Dermis lymphatic vessel endothelial cell (primary cell): ENCODE measurements around the gene RUFY2. TPM values are rescaled to one million over a fixed set of nuclear protein-coding genes. Genes with fewer than 3 reads are reported as not detected.

Experiments
- total RNA-seq: library from RNA; depleted of rRNA; stranded (reverse); fragments of >200 nt; gene quantifications from 2 replicates; pipeline ENCODE4 v1.2.1, GENCODE V29; 2014

Gene RUFY2, protein sequence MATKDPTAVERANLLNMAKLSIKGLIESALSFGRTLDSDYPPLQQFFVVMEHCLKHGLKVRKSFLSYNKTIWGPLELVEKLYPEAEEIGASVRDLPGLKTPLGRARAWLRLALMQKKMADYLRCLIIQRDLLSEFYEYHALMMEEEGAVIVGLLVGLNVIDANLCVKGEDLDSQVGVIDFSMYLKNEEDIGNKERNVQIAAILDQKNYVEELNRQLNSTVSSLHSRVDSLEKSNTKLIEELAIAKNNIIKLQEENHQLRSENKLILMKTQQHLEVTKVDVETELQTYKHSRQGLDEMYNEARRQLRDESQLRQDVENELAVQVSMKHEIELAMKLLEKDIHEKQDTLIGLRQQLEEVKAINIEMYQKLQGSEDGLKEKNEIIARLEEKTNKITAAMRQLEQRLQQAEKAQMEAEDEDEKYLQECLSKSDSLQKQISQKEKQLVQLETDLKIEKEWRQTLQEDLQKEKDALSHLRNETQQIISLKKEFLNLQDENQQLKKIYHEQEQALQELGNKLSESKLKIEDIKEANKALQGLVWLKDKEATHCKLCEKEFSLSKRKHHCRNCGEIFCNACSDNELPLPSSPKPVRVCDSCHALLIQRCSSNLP
- total RNA-seq: 23.0 and 26.0 TPM in 2 replicates

DNA sequence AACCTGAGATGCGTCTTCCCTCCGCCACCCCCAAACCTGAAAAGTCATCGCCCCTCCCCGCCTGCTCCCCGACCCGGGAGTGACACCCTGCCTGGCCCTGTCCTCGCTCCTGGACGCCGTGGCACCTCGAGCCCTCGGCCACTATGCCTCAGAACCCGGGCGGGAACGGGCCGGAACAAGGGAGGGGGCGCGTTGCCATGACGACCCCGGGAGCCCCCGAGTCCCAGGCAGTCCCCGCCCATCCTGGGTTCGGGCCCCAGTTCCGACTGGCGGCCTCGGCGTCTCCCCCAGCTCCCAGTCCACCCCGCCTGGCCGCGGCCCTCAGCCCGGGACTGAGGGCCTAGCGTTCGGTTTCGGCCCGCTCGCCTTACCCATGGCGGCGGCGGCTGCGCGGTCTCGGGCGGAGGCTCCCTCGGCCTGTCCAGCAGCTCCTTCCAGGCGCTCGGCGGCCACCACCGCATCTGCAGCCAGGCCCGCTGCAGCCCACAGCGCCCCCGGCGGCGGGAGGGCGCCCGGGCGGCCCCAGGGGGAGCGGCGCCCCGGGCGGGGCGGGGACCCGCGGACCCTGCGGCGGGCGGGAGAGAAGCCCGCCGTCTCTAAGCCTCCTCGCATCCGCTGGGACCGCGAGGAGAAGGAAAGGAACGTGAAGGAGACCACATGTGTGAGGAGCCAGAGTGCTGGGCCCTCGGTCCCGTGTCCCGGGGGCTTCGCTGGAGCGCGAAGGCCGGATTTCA lies at the start of gene RUFY2:
RUFY2 (minus strand) TSS at position 463 of the 734 bp plus-strand sequence; CDS start at position 375, 88 bp downstream.

DNA sequence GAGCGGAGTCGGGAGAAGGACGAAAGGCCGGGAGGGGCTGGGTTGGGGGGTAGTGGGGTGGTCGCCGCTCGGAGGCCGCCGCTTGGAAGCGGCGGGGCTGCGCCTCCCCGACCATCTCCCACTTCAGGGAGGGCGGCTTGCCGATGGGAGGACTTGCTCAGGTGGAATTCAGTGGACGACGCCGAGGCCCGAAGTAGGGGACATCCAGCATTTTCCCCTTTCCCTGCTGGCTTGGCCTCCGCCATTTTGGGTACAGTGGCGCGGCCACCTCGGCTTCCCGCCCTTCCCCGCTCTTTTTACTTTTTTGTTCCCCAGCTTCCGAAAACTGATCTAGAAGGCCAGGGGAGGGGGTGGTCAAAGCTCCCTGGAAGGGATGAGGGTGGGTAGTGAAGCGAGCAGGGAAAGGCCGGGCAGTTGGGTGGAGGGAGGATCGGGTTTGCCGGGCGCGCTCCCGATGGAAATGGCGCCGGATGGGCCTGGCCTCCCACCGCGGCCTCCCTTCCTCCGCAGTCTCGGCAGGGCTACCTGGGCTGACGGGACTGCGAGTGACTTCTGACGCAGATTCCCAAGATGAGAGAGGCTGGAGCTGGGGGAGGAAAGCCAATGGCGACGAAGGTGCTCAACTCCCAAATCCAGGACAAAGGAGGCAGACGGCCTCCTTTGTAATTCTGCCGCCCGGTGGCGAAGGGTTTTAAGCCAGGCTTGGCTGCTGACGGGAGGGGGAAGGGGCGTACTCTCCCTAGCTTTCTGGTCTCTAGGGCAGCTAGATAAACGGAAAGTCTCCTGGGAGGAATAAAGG lies 74.6 kb downstream of the RUFY2 start, which contains the start of gene PBLD:
PBLD (minus strand) TSS at position 670 of the 799 bp plus-strand sequence. CDS start 26,084 bp downstream, outside the sequence.

DNA sequence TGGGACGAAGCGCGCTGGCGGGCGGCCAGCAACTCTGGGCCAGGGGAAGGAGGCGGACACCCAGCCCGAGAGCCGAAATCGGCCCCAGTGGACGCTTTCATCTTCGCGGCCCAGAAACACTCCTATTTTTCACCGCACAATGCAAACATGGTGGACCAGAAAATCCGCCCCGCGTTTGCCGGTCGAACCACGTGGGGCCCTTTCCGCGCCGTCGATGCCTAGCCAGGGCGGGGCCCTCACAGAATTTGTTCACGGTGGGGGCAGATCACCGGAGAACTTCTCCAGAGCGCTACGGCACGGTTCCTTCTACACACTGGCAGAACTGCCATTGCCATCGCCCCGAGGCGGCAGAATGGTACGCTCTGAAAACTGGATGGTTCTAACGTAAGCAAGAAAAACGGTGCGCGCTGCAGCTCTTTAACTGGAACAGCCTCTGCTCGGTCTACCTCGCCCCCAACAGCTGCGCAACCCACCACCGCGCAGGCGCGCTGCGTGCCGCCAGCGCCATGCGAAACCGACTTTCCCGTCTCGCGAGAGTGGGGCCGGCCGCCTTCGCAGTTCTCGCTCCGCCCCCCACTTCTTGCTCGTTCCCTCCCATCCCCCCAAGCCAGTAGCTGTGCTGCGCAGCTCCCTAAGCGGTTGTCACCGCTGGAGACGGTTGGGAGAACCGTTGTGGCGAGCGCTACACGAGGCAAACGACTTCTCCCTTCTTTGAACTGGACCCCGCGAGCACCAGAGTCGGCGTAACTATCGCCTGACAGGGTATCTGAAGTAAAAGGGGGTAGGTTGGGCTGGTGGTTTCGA lies 75.4 kb downstream of the RUFY2 start, which contains the start of gene HNRNPH3:
HNRNPH3 (plus strand) TSS at position 610 of the 804 bp plus-strand sequence. CDS start 5,158 bp downstream, outside the sequence.

Other genes starting within 250 kb of the RUFY2 start
- not detected in 2 replicates for gene ATOH7, start 175.2 kb downstream of the RUFY2 start, total RNA-seq
- 15.8 and 24.4 TPM in 2 replicates for gene HNRNPH3, start 75.2 kb downstream of the RUFY2 start, total RNA-seq
- gene PBLD, start 74.3 kb downstream of the RUFY2 start, total RNA-seq: 4.2 and 5.2 TPM in 2 replicates
- gene DNA2, start 64.7 kb upstream of the RUFY2 start, total RNA-seq: 3.6 and 5.4 TPM in 2 replicates
- 9.5 and 9.9 TPM in 2 replicates for gene SLC25A16, start 120.2 kb upstream of the RUFY2 start, total RNA-seq
- gene TET1, start 153.1 kb upstream of the RUFY2 start, total RNA-seq: 0.76 and 1.1 TPM in 2 replicates